Measurements from ENCODE around the gene HIF1A.
"Not testable (repeated sequence)": the region's sequence is repeated elsewhere in the genome, so short reads cannot be mapped to it uniquely, and the experiment has no call there.

Gene HIF1A

DNA sequence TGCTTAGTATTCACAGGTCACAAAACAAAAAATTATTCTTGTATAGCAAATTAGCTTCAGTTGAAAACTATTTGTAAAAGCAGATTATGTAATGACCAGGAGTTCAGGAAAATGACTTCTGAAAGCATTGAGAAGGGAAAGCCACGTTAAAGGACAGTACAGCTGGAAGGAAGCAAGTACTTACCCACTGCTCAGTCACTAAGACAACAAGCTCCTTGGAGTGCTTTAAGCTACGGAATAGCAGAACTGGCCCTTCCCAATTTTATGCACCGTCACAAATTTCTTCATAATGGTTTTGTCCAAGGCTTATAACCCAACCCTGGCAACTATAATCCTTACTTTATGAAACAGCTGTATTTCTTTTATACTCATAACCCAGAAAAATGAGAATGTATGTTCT is 54.0 kb downstream of the HIF1A start:
- H3K27ac ChIP-seq (ENCODE audit: low read depth, low read length, severe bottlenecking): no peak overlapping the region
- no peaks in the 10 kb centered on the region for H3K9me3 ChIP-seq (ENCODE audit: control insufficient read depth, low read length)
- no peak overlapping the region for H3K4me3 ChIP-seq (ENCODE audit: extremely low read depth, insufficient read depth, low read length, poor library complexity, severe bottlenecking)
- 88 to 94% methylated on average over 1 to 2 of the region's 3 CpGs for WGBS, 2 experiments (ENCODE audit: insufficient coverage in 2 of 2)
- H3K4me1 ChIP-seq (ENCODE audit: control insufficient read depth, insufficient read depth, low read length, poor library complexity, severe bottlenecking): peaks cover 6% of the 10 kb centered on the region
- peaks cover 55% of the 10 kb centered on the region for H3K36me3 ChIP-seq (ENCODE audit: control insufficient read depth, insufficient read depth, low read length)

DNA sequence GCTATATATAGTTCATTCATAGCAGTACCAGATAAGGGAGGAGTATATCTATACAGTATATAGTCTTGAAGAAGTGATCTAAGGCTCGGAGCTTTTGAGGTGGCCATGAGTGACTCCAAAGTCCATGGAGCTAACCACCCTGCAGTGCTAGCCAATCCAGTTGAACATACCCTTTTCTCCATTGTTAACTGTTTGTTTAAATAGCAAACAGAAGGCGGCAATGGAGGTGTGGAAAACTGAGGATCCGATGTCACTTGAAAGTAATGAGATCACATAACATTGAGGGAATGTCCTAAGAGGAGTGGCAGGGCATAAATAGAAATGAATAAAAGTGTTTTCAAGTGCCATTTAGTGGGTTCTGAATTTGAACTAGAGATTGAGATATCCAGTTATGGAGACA is 54.6 kb downstream of the HIF1A start:
- 77 to 82% methylated on average over 2 of the region's 3 CpGs for WGBS, 2 experiments (ENCODE audit: insufficient coverage in 2 of 2)
- H3K4me1 ChIP-seq (ENCODE audit: control insufficient read depth, insufficient read depth, low read length, poor library complexity, severe bottlenecking): peaks cover 12% of the 10 kb centered on the region
- no peak overlapping the region for H3K4me3 ChIP-seq (ENCODE audit: extremely low read depth, insufficient read depth, low read length, poor library complexity, severe bottlenecking)
- peaks cover 50% of the 10 kb centered on the region for H3K36me3 ChIP-seq (ENCODE audit: control insufficient read depth, insufficient read depth, low read length)
- no peak overlapping the region for H3K27ac ChIP-seq (ENCODE audit: low read depth, low read length, severe bottlenecking)
- H3K9me3 ChIP-seq (ENCODE audit: control insufficient read depth, low read length): no peaks in the 10 kb centered on the region

- Histone ChIP-seq H3K4me3 (ENCODE audit: extremely low read depth, insufficient read depth, low read length, poor library complexity, severe bottlenecking) (no peak overlapping the region), H3K9me3 (ENCODE audit: control insufficient read depth, low read length) (no peaks in the 10 kb centered on the region), H3K27ac (ENCODE audit: low read depth, low read length, severe bottlenecking) (no peak overlapping the region), H3K36me3 (ENCODE audit: control insufficient read depth, insufficient read depth, low read length) (peaks cover 40% of the 10 kb centered on the region), H3K4me1 (ENCODE audit: control insufficient read depth, insufficient read depth, low read length, poor library complexity, severe bottlenecking) (peaks cover 14% of the 10 kb centered on the region)
- 78 to 82% methylated on average over 43 to 51 of the region's 54 CpGs for WGBS, 2 experiments (ENCODE audit: insufficient coverage in 2 of 2)
These were observed 55.6 kb downstream of the HIF1A start for GRCh38 chr14:61750708-61751474.

- Histone ChIP-seq H3K27ac (ENCODE audit: low read depth, low read length, severe bottlenecking) (no peak overlapping the region), H3K4me1 (ENCODE audit: control insufficient read depth, insufficient read depth, low read length, poor library complexity, severe bottlenecking) (peaks cover 14% of the 10 kb centered on the region), H3K4me3 (ENCODE audit: extremely low read depth, insufficient read depth, low read length, poor library complexity, severe bottlenecking) (no peak overlapping the region), H3K9me3 (ENCODE audit: control insufficient read depth, low read length) (no peaks in the 10 kb centered on the region), H3K36me3 (ENCODE audit: control insufficient read depth, insufficient read depth, low read length) (peaks cover 33% of the 10 kb centered on the region)
- WGBS, 2 experiments (ENCODE audit: insufficient coverage in 2 of 2): 73 to 87% methylated on average over 2 to 3 of the region's 8 CpGs
These were observed 56.2 kb downstream of the HIF1A start for GRCh38 chr14:61751475-61751989.

- WGBS, 2 experiments (ENCODE audit: insufficient coverage in 2 of 2): 93 to 100% methylated on average over 2 of the region's 4 CpGs
- no peak overlapping the region for H3K27ac ChIP-seq (ENCODE audit: low read depth, low read length, severe bottlenecking)
These were observed 57.3 kb downstream of the HIF1A start for GRCh38 chr14:61752626-61753025.

GRCh38 chr14:61753631-61754030 is 58.3 kb downstream of the HIF1A start:
- H3K9me3 ChIP-seq (ENCODE audit: control insufficient read depth, low read length): no peaks in the 10 kb centered on the region
- H3K27ac ChIP-seq (ENCODE audit: low read depth, low read length, severe bottlenecking): no peak overlapping the region
- peaks cover 25% of the 10 kb centered on the region for H3K36me3 ChIP-seq (ENCODE audit: control insufficient read depth, insufficient read depth, low read length)
- no peak overlapping the region for H3K4me3 ChIP-seq (ENCODE audit: extremely low read depth, insufficient read depth, low read length, poor library complexity, severe bottlenecking)
- peaks cover 14% of the 10 kb centered on the region for H3K4me1 ChIP-seq (ENCODE audit: control insufficient read depth, insufficient read depth, low read length, poor library complexity, severe bottlenecking)

More at GRCh38 chr14:61752626-61753025, 57.3 kb downstream of the HIF1A start:
- no peak overlapping the region for H3K4me3 ChIP-seq (ENCODE audit: extremely low read depth, insufficient read depth, low read length, poor library complexity, severe bottlenecking)
- peaks cover 25% of the 10 kb centered on the region for H3K36me3 ChIP-seq (ENCODE audit: control insufficient read depth, insufficient read depth, low read length)
- H3K4me1 ChIP-seq (ENCODE audit: control insufficient read depth, insufficient read depth, low read length, poor library complexity, severe bottlenecking): peaks cover 14% of the 10 kb centered on the region
- H3K9me3 ChIP-seq (ENCODE audit: control insufficient read depth, low read length): no peaks in the 10 kb centered on the region

DNA sequence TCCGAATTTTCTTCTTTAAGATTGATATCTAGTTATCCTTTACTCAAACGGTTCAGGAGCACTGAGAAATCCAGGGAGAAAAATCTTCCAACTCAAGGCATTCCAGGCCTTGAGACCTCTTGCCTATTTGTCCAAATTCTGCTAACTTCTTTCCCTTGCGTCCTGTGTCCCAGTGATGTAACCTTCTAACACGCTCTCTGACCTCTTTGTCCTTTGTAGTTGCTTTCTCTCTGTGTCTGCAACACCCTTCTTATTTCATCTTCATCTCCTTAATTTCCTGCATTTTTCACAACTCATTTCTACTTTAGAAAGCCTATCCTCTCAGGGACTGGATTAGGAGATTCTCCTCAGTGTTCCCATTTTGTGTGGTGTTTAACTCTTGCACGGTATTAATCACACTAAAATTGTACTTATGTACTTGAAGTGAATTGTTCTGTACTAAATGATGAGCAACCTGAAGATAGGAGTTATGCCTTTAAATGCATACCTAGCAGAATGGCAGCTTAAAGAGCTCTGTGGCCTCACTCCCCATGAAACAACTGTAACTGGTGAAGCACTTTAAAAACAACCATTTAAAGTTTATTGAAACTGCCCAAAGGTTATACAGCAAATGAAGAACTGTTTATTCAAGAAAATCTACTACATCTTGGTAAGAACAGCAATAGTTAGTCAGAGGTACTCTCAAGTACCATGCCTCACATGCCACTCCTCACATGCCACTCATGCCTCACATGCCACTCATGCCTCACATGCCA is 59.5 kb downstream of the HIF1A start:
- Histone ChIP-seq H3K4me1 (ENCODE audit: control insufficient read depth, insufficient read depth, low read length, poor library complexity, severe bottlenecking) (peaks cover 14% of the 10 kb centered on the region), H3K36me3 (ENCODE audit: control insufficient read depth, insufficient read depth, low read length) (peaks cover 15% of the 10 kb centered on the region), H3K27ac (ENCODE audit: low read depth, low read length, severe bottlenecking) (peak overlapping the region; percentile 87), H3K9me3 (ENCODE audit: control insufficient read depth, low read length) (no peaks in the 10 kb centered on the region), H3K4me3 (ENCODE audit: extremely low read depth, insufficient read depth, low read length, poor library complexity, severe bottlenecking) (no peak overlapping the region)
- WGBS, 2 experiments (ENCODE audit: insufficient coverage in 2 of 2): 89 to 92% methylated on average over 3 to 4 of the region's 5 CpGs

- H3K9me3 ChIP-seq (ENCODE audit: control insufficient read depth, low read length); H3K4me3 ChIP-seq (ENCODE audit: extremely low read depth, insufficient read depth, low read length, poor library complexity, severe bottlenecking): not testable (repeated sequence)
- H3K4me1 ChIP-seq (ENCODE audit: control insufficient read depth, insufficient read depth, low read length, poor library complexity, severe bottlenecking): peaks cover 14% of the 10 kb centered on the region
- H3K36me3 ChIP-seq (ENCODE audit: control insufficient read depth, insufficient read depth, low read length): peaks cover 13% of the 10 kb centered on the region
- H3K27ac ChIP-seq (ENCODE audit: low read depth, low read length, severe bottlenecking): peak overlapping the region; percentile 79
These were observed 60.0 kb downstream of the HIF1A start for GRCh38 chr14:61755382-61755742.

DNA sequence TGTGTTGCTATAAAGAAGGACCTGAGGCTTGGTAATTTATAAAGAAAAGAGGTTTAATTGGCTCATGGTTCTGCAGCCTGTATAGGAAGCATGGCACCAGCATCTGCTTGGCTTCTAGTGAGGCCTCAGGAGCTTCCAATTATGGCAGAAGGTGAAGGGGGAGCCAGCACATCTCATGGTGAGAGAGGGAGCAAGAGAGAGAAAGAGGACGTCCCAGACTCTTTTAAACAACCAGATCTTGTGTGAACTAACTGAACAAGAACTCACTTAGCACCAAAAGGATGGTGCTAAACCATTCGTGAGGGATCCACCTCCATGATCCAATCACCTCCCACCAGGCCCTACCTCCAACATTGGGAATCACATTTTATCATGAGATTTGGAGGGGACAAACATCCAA is 60.8 kb downstream of the HIF1A start:
- Histone ChIP-seq H3K4me3 (ENCODE audit: extremely low read depth, insufficient read depth, low read length, poor library complexity, severe bottlenecking) (no peak overlapping the region), H3K4me1 (ENCODE audit: control insufficient read depth, insufficient read depth, low read length, poor library complexity, severe bottlenecking) (peaks cover 14% of the 10 kb centered on the region), H3K36me3 (ENCODE audit: control insufficient read depth, insufficient read depth, low read length) (peaks cover 7% of the 10 kb centered on the region), H3K9me3 (ENCODE audit: control insufficient read depth, low read length) (no peaks in the 10 kb centered on the region), H3K27ac (ENCODE audit: low read depth, low read length, severe bottlenecking) (no peak overlapping the region)
- WGBS, 2 experiments (ENCODE audit: insufficient coverage in 2 of 2): 83 to 100% methylated on average over 1 of the region's 2 CpGs

GRCh38 chr14:61759878-61760277 is 64.6 kb downstream of the HIF1A start:
- H3K9me3 ChIP-seq (ENCODE audit: control insufficient read depth, low read length): no peaks in the 10 kb centered on the region

DNA sequence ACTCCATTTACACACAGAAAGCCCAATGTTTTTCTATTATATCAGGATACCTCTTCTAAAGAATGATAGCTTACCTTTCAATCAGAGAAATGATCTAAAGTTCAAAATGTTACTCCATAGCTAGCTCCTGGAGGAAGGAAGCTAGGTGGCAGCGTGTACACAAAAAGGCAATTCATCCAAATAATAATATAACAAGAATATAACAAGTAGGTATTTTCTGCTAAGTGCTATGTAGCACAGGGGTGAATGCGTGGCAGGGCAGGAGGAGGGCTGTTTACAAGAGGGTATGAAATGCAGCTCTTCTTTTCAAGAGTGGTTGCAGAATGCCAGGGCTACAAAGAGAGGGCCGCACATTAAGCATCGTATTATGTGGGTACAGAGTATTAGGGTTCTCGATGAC is 66.2 kb downstream of the HIF1A start:
- Histone ChIP-seq H3K9me3 (ENCODE audit: control insufficient read depth, low read length) (no peaks in the 10 kb centered on the region), H3K27ac (ENCODE audit: low read depth, low read length, severe bottlenecking) (peak overlapping the region; percentile 79), H3K4me3 (ENCODE audit: extremely low read depth, insufficient read depth, low read length, poor library complexity, severe bottlenecking) (peak overlapping the region; percentile 71), H3K36me3 (ENCODE audit: control insufficient read depth, insufficient read depth, low read length) (no peaks in the 10 kb centered on the region), H3K4me1 (ENCODE audit: control insufficient read depth, insufficient read depth, low read length, poor library complexity, severe bottlenecking) (peaks cover 14% of the 10 kb centered on the region)
- 69 to 74% methylated on average over 4 of the region's 5 CpGs for WGBS, 2 experiments (ENCODE audit: insufficient coverage in 2 of 2)

More at GRCh38 chr14:61759878-61760277, 64.6 kb downstream of the HIF1A start:
- Histone ChIP-seq H3K4me1 (ENCODE audit: control insufficient read depth, insufficient read depth, low read length, poor library complexity, severe bottlenecking) (peaks cover 16% of the 10 kb centered on the region), H3K27ac (ENCODE audit: low read depth, low read length, severe bottlenecking) (no peak overlapping the region), H3K4me3 (ENCODE audit: extremely low read depth, insufficient read depth, low read length, poor library complexity, severe bottlenecking) (no peak overlapping the region), H3K36me3 (ENCODE audit: control insufficient read depth, insufficient read depth, low read length) (no peaks in the 10 kb centered on the region)
- WGBS, 2 experiments (ENCODE audit: insufficient coverage in 2 of 2): 93 to 95% methylated on average over 3 to 6 of the region's 7 CpGs
